Smooth muscle cell (in vitro differentiated cells): ENCODE results near the gene ADORA2A. TPM values are rescaled to one million over a fixed set of nuclear protein-coding genes. Genes with fewer than 3 reads are reported as not detected.

Source experiments
- DNase-seq: peaks from one replicate; lab custom pipeline; 2025; ENCODE audit not compliant: unreplicated experiment; lab: John Stamatoyannopoulos, UW
- H2AFZ ChIP-seq: fragments of 200-600 bp; sonication (generic); 2 replicates; pipeline ENCODE4 v1.6.0; 2016; ENCODE audit warnings: antibody characterized with exemption, low read depth, mild to moderate bottlenecking
- H3F3A ChIP-seq: fragments of 200-600 bp; sonication (generic); 2 replicates; pipeline ENCODE4 v1.6.0; 2017; ENCODE audit warnings: antibody characterized with exemption, low read depth
- H3K27ac ChIP-seq: fragments of 200-600 bp; sonication (generic); 2 replicates; pipeline ENCODE4 v1.5.1; 2016; ENCODE audit warnings: low read depth, mild to moderate bottlenecking
- H3K27me3 ChIP-seq: fragments of 200-600 bp; sonication (generic); 2 replicates; pipeline ENCODE4 v1.6.1; 2016; ENCODE audit warnings: low read depth, mild to moderate bottlenecking
- H3K36me3 ChIP-seq: fragments of 200-600 bp; sonication (generic); 2 replicates; pipeline ENCODE4 v1.5.1; 2016; ENCODE audit warnings: low read depth
- H3K4me1 ChIP-seq: fragments of 200-600 bp; sonication (generic); 2 replicates; pipeline ENCODE4 v1.5.1; 2016; ENCODE audit warnings: low read depth
- H3K4me2 ChIP-seq: fragments of 200-600 bp; sonication (generic); 2 replicates; pipeline ENCODE4 v1.6.0; 2016; ENCODE audit warnings: mild to moderate bottlenecking
- H3K4me3 ChIP-seq: fragments of 200-600 bp; sonication (generic); 2 replicates; pipeline ENCODE4 v1.5.1; 2016; ENCODE audit warnings: mild to moderate bottlenecking
- H3K79me2 ChIP-seq: fragments of 200-600 bp; sonication (generic); 2 replicates; pipeline ENCODE4 v1.6.0; 2016; ENCODE audit warnings: low read depth, mild to moderate bottlenecking
- H3K9ac ChIP-seq: fragments of 200-600 bp; sonication (generic); 2 replicates; pipeline ENCODE4 v1.6.0; 2016; ENCODE audit warnings: low read depth
- H3K9me3 ChIP-seq: fragments of 200-600 bp; sonication (generic); replicated peaks from 2 replicates; pipeline ENCODE4 v1.5.1; 2016; ENCODE audit warnings: low read depth
- H4K20me1 ChIP-seq: fragments of 200-600 bp; sonication (generic); 2 replicates; pipeline ENCODE4 v1.6.0; 2016; ENCODE audit warnings: low read depth
- WGBS: methylation state at CpG from one replicate; pipeline ENCODE4 v1.1.7; 2016; ENCODE audit warnings: low lambda C conversion rate; 5-methylcytosine and 5-hydroxymethylcytosine counted together
- polyA plus RNA-seq: library from polyadenylated mRNA; unstranded; fragments of >200 nt; fragmentation: Nextera tagmentation; extraction: Ambion mirVana; gene quantifications from 2 replicates; pipeline ENCODE4 v1.2.1, GENCODE V29; 2016
- total RNA-seq: library from RNA; depleted of rRNA; stranded (reverse); fragments of >200 nt; gene quantifications from 2 replicates; pipeline ENCODE4 v1.2.3, GENCODE V29; 2014
- TF ChIP-seq, protein P1 (sequence below): fragments of 200-600 bp; sonication (generic); IDR thresholded peaks from 2 replicates; pipeline ENCODE4 v1.5.1; 2017; ENCODE audit warnings: borderline replicate concordance, mild to moderate bottlenecking, antibody characterized with exemption; ENCODE audit not compliant: insufficient read depth, poor library complexity, severe bottlenecking

ADORA2A gene
- total and polyA plus RNA-seq, 2 experiments from 2014 or later, result 1.6 to 1.8 TPM

DNA sequence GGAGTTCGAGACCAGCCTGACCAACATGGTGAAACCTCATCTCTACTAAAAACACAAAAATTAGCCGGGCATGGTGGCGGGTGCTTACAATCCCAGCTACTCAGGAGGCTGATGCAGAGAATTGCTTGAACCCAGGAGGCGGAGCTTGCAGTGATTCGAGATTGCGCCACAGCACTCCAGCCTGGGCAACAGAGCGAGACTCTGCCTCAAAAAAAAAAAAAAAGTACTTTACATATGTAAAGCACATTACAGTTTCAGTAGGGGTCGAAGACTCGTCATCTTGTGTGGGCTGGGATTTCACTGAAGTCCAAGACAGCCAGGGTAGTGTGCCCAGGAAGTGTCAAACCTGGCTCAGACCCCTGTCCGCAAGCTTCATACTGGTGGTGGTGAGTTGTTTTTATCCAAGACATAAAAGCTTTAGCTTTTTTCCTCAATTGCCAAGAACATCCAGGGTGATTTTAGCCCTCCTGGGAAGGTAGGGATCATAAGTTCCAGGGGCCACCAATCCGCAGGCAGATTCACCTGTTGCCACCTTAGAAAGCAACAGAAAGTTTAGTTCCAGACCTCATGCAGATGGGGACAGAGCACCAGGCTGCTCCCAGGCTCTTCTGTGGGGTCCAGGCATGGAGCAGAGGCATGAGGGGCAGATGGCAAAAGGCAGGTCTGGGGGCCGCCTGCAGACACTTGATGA lies 21.6 kb upstream of the ADORA2A start:
- Histone ChIP-seq H3F3A (peaks cover 12% of the 10 kb centered on the region), H3K9ac (no peak overlapping the region), H3K9me3 (no peaks in the 10 kb centered on the region), H3K4me1 (no peaks in the 10 kb centered on the region), H3K36me3 (no peaks in the 10 kb centered on the region), H3K27me3 (no peaks in the 10 kb centered on the region), H3K79me2 (no peaks in the 10 kb centered on the region), H2AFZ (no peak overlapping the region), H4K20me1 (peaks cover 89% of the 10 kb centered on the region), H3K4me3 (no peak overlapping the region), H3K27ac (no peak overlapping the region), H3K4me2 (no peak overlapping the region)
- 98% methylated on average over 12 of the region's 12 CpGs for WGBS
- TF ChIP-seq, protein P1, sequence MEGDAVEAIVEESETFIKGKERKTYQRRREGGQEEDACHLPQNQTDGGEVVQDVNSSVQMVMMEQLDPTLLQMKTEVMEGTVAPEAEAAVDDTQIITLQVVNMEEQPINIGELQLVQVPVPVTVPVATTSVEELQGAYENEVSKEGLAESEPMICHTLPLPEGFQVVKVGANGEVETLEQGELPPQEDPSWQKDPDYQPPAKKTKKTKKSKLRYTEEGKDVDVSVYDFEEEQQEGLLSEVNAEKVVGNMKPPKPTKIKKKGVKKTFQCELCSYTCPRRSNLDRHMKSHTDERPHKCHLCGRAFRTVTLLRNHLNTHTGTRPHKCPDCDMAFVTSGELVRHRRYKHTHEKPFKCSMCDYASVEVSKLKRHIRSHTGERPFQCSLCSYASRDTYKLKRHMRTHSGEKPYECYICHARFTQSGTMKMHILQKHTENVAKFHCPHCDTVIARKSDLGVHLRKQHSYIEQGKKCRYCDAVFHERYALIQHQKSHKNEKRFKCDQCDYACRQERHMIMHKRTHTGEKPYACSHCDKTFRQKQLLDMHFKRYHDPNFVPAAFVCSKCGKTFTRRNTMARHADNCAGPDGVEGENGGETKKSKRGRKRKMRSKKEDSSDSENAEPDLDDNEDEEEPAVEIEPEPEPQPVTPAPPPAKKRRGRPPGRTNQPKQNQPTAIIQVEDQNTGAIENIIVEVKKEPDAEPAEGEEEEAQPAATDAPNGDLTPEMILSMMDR, result no peak
- no peak for DNase-seq

DNA sequence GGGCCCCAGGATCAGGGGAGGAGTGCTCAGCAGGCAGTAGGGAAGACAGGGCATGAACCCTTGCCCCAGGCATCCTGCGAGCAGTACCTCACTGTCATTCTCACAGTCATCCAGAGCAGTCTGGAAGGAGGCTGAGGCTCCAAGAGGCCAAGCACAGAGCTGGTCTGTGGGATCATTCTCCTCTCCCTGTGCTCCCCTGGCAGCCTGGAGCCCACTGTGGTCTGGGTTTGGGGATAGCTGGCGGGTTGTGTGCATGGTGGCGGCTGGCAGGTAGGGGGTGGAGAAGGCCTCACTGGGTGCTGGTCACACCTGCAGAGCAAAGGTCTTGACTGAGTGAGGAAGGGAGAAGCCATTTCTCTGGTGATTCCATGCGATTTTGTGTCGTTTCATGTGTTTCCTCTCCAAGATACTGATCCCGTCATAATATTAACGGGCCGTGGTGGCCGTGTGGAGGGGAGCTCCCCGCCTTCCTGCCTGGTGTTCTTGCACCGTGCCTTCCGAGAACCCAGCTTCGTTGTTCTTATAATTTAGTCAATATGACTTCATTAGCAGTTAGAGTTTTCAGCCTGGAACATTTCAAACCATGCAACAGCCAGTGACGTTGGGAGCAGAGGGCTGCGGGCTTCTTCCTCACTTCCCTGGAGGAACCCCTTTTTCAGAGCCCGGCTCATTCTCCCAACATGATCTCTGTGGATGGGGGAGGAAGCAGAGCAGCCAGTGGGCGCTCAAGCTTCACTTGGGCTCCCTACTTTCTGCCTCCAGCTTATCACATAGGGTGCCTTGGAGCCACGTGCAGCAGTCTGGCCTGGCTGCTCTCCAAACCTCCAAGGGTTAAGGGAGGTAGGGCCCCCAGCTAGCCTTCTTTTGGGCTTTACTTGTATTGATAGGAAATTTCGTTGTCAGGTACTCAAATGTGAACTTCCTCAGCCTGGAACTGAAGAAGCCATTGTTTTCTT lies 20.8 kb upstream of the ADORA2A start:
- Histone ChIP-seq H3K4me2 (no peak overlapping the region), H2AFZ (no peak overlapping the region), H3K36me3 (no peaks in the 10 kb centered on the region), H3K4me3 (no peak overlapping the region), H3K9me3 (no peaks in the 10 kb centered on the region), H3K9ac (no peak overlapping the region), H3K79me2 (no peaks in the 10 kb centered on the region), H4K20me1 (peaks cover 96% of the 10 kb centered on the region), H3K27ac (no peak overlapping the region), H3K27me3 (no peaks in the 10 kb centered on the region), H3K4me1 (no peaks in the 10 kb centered on the region), H3F3A (peaks cover 7% of the 10 kb centered on the region)
- no peak for DNase-seq
- TF ChIP-seq, protein P1, result no peak
- WGBS, result 87% methylated on average over 19 of the region's 19 CpGs

DNA sequence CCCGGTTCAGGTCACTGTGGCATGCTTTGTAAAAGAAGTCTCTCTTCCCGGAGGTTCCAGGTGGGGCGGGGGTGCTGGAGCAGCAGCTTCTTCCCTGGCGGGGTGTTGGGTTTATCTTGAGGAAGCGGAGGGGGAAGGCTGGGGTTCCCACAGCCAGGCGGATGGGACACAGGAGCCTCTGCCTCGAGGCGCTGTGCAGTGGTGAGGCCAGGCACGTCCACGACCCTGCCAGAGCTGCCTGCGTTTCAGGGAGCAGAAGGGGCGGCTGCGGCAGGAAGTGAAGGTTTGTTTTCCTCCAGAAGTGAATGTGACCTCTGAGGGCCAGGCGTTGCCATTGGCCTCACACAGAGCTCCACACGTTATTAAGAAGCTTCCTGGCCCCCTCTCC lies 20.1 kb upstream of the ADORA2A start:
- no peaks in the 10 kb centered on the region for H3K4me1 ChIP-seq
- TF ChIP-seq, protein P1, result no peak
- H3K36me3 ChIP-seq, result no peaks in the 10 kb centered on the region
- peaks cover 7% of the 10 kb centered on the region for H3F3A ChIP-seq
- H3K79me2 ChIP-seq, result no peaks in the 10 kb centered on the region
- H3K9ac ChIP-seq, result no peak overlapping the region
- 74% methylated on average over 15 of the region's 15 CpGs for WGBS
- no peaks in the 10 kb centered on the region for H3K27me3 ChIP-seq
- no peak overlapping the region for H2AFZ ChIP-seq
- no peak overlapping the region for H3K4me2 ChIP-seq
- H3K4me3 ChIP-seq, result no peak overlapping the region
- DNase-seq, result no peak
- H3K27ac ChIP-seq, result no peak overlapping the region
- H4K20me1 ChIP-seq, result peaks cover 95% of the 10 kb centered on the region
- H3K9me3 ChIP-seq, result no peaks in the 10 kb centered on the region
